ENCODE measurements around the gene KANK2. TPM values are rescaled to one million over a fixed set of nuclear protein-coding genes. Genes with fewer than 3 reads are reported as not detected.
A peak's percentile ranks its signal among the peaks of the same experiment; 100 is the strongest.

KANK2 gene
- total and polyA plus RNA-seq, 2 of the 4 experiments (the other 2 are of a cell fraction): 104 to 176 TPM

DNA sequence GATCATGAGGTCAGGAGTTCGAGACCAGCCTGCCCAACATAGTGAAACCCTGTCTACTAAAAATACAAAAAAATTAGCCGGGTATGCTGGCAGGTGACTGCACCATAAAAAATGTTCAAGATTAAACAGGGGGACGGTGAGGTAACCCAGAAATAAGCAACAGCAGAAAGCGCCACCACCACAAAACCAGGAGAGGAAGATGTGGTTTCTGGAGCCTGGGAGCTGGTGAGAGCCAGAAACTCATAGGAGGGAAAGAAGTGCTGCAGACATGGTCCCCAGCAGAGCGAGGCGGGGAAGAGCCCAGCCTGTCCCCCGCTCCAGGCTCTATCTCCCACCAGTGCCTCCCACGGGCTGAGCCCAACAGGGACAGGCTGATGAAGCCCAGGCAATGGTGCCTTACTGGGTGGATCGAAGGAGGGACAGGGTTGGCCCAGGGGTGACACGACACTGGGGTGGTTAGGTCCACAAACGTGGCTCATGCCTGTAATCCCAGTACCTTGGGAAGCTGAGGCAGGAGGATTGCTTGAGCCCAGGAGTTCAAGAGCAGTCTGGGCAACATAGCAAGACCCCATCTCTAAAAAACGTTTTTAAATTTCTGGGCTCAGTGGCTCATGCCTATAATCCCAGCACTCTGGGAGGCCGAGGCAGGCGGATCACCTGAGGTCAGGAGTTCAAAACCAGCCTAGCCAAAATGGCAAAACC is 60.8 kb downstream of the KANK2 start:
- Histone ChIP-seq H3K56ac (ENCODE audit: extremely low read depth, insufficient read depth, low read length) (no peak overlapping the region), H3K18ac (ENCODE audit: low read depth, low read length) (peak overlapping the region; percentile 9; the same call in 1 of the 2 replicates), H4K91ac (ENCODE audit: insufficient read depth, low read depth, low read length) (peak overlapping the region; percentile 61), H3K9me1 (ENCODE audit: insufficient read depth, low read length) (peaks cover 9% of the 10 kb centered on the region), H3K9me3 (ENCODE audit: control insufficient read depth, insufficient read depth, low read length) (no peaks in the 10 kb centered on the region), H3K36me3 (ENCODE audit: control insufficient read depth, insufficient read depth, low read length) (peaks cover 13% of the 10 kb centered on the region), H3K4me1 (ENCODE audit: control insufficient read depth, insufficient read depth, low read length) (peaks cover 18% of the 10 kb centered on the region), H3K4ac (ENCODE audit: low read depth, low read length) (peak overlapping the region; percentile 68), H4K20me1 (ENCODE audit: insufficient read depth, low read length) (peaks cover 10% of the 10 kb centered on the region), H4K5ac (ENCODE audit: low read depth, low read length) (no peak overlapping the region; the same call in 1 of the 2 replicates), H2BK120ac (ENCODE audit: low read depth, low read length) (peak overlapping the region; percentile 68; the same call in 1 of the 2 replicates), H2AK5ac (ENCODE audit: low read depth, low read length) (peak overlapping the region; percentile 66; the same call in 1 of the 2 replicates), H3K27me3 (ENCODE audit: control insufficient read depth, insufficient read depth, low read length) (no peaks in the 10 kb centered on the region), H2BK20ac (ENCODE audit: low read depth, low read length) (peak overlapping the region; percentile 64), H3K27ac (ENCODE audit: insufficient read depth, low read length) (no peak overlapping the region), H3K4me2 (ENCODE audit: low read depth, low read length) (no peak overlapping the region), H2AK9ac (replicated peaks; ENCODE audit: low read depth, low read length, poor library complexity) (peak overlapping the region; percentile 88), H3K23ac (ENCODE audit: low read depth, low read length) (peak overlapping the region; percentile 51; the same call in 1 of the 2 replicates), H2AFZ (replicated peaks; ENCODE audit: low read length, poor library complexity) (no peak overlapping the region), H3K14ac (replicated peaks; ENCODE audit: low read depth, low read length) (peak overlapping the region; percentile 53; the same call in 1 of the 2 replicates), H2BK5ac (ENCODE audit: low read depth, low read length, poor library complexity, severe bottlenecking) (peak overlapping the region; percentile 36), H3K79me1 (ENCODE audit: low read depth in 1 of 2, low read length in 2 of 2) (peaks cover 0 to 36% of the 10 kb centered on the region in 2 experiments; a peak in 2 of 4 replicates), H4K8ac (ENCODE audit: low read depth in 2 of 2, low read length in 2 of 2) (no peak overlapping the region), H2BK15ac (ENCODE audit: low read depth, low read length) (peak overlapping the region; percentile 20; the same call in 1 of the 3 replicates), H3K9ac (ENCODE audit: low read depth, low read length) (no peak overlapping the region), H3K4me3 (ENCODE audit: insufficient read depth, low read depth, low read length) (no peak overlapping the region)
- TF ChIP-seq BHLHE40 (IDR thresholded peaks at IDR 0.05; ENCODE audit: low read depth, low read length) (no peak), RAD21 (IDR thresholded peaks at IDR 0.05; ENCODE audit: low read length) (no peak), MAFK (IDR thresholded peaks at IDR 0.05; ENCODE audit: low read depth, low read length) (no peak), RCOR1 (IDR thresholded peaks at IDR 0.05; ENCODE audit: insufficient replicate concordance, low read length) (no peak), FOS (IDR thresholded peaks at IDR 0.05; ENCODE audit: low read depth, low read length) (no peak), MXI1 (IDR thresholded peaks at IDR 0.05; ENCODE audit: borderline replicate concordance, low read depth, low read length) (no peak), NFE2L2 (IDR thresholded peaks at IDR 0.05; ENCODE audit: low read depth, low read length) (no peak), CHD1 (IDR thresholded peaks at IDR 0.05; ENCODE audit: low read depth, low read length) (no peak)
- in situ Hi-C loops (cut with MboI; ENCODE audit: low sequenced_read_pairs) (no loop called here), dilution Hi-C loops (cut with HindIII; ENCODE audit: low sequenced_read_pairs, unreplicated experiment) (no loop called here), intact Hi-C loops (cut with micrococcal nuclease) (loop anchor here (1.0 to 5.0 kb wide), 3 partner anchors 67 to 346 kb away; partner anchors contain the start of gene ELAVL3)
- CTCF ChIA-PET: interaction anchor here (1.0 to 1.4 kb wide), 2 partner anchors 28 to 71 kb away, joined by 4 read pairs; no protein-coding TSS in a partner anchor
- BruUV-seq (replicated peaks): no TSS peak
- ATAC-seq (ENCODE audit: low read depth) (no peak), DNase-seq (no peak)
- 33% methylated on average over 1 of the region's 14 CpGs; no CpG with 5 or more reads in 1 of the 2 experiments for WGBS, 2 experiments (ENCODE audit: extremely low coverage in 2 of 2, insufficient read length in 1 of 2)
- POLR2A ChIA-PET (ENCODE audit: unreplicated experiment): no interaction called here

Measured in IMR-90 (cell line).